K562 (cell line): ENCODE results near the gene WDR3. TPM values are rescaled to one million over a fixed set of nuclear protein-coding genes. Genes with fewer than 3 reads are reported as not detected.
A peak's percentile ranks its signal among the peaks of the same experiment; 100 is the strongest.

Experiments used
- BRD9 ChIP-seq: fragments of 450-650 bp; IDR thresholded peaks from 2 replicates; pipeline ENCODE4 v1.6.1; 2018; ENCODE audit warnings: low read depth; ENCODE audit not compliant: partially characterized antibody
- DEAF1 ChIP-seq: fragments of 450-650 bp; formaldehyde crosslinking; IDR thresholded peaks from 2 replicates; pipeline ENCODE4 v1.4.0; 2020; ENCODE audit warnings: mild to moderate bottlenecking, moderate library complexity
- HOXB6 ChIP-seq: fragments of 250-450 bp; sonication (Bioruptor Pico); IDR thresholded peaks from 2 replicates; pipeline ENCODE4 v1.5.1; 2022; ENCODE audit warnings: mild to moderate bottlenecking, borderline replicate concordance
- NFE2L1 ChIP-seq: fragments of 450-650 bp; IDR thresholded peaks from 2 replicates; pipeline ENCODE4 v1.6.1; 2016; ENCODE audit warnings: missing genetic modification characterization, low read depth, mild to moderate bottlenecking, missing compliant biosample characterization, moderate library complexity, borderline replicate concordance
- NR0B1 ChIP-seq: fragments of 450-650 bp; IDR thresholded peaks from one replicate; pipeline ENCODE4 v1.6.1; 2018; ENCODE audit warnings: mild to moderate bottlenecking, moderate library complexity; ENCODE audit not compliant: partially characterized antibody
- NR2F6 ChIP-seq: fragments of 450-650 bp; formaldehyde crosslinking; IDR thresholded peaks from 2 replicates; pipeline ENCODE4 v1.4.0; 2020; ENCODE audit warnings: mild to moderate bottlenecking
- POLR2B ChIP-seq: fragments of 450-650 bp; IDR thresholded peaks from 2 replicates; pipeline ENCODE4 v1.6.1; 2018; ENCODE audit warnings: low read depth; ENCODE audit not compliant: partially characterized antibody
- RBM17 ChIP-seq: fragments of 200-400 bp; formaldehyde crosslinking; IDR thresholded peaks from 2 replicates; pipeline ENCODE4 v1.6.1; 2017; ENCODE audit warnings: low read depth, mild to moderate bottlenecking, low read length, borderline replicate concordance
- SIN3B ChIP-seq: fragments of 450-650 bp; IDR thresholded peaks from 2 replicates; pipeline ENCODE4 v1.6.1; 2017; ENCODE audit warnings: low read depth, mild to moderate bottlenecking, moderate library complexity
- SMARCC2 ChIP-seq: fragments of 450-650 bp; IDR thresholded peaks from 2 replicates; pipeline ENCODE4 v1.6.1; 2017; ENCODE audit warnings: antibody characterized with exemption, moderate library complexity, mild to moderate bottlenecking, low read depth
- SP2 ChIP-seq: IDR thresholded peaks from 2 replicates; pipeline ENCODE4 v1.6.1; 2011; ENCODE audit warnings: mild to moderate bottlenecking, low read depth, low read length, moderate library complexity; ENCODE audit not compliant: poor library complexity, severe bottlenecking; ENCODE audit errors: extremely low read depth
- TEAD1 ChIP-seq, 2 experiments: fragments of 450-650 bp in 1 of 2; sonication (generic) in 1 of 2; formaldehyde crosslinking; IDR thresholded peaks; 2 replicates each; pipeline versions ENCODE4 v1.4.0 to v1.8.0; 2020 to 2022; ENCODE audit warnings: mild to moderate bottlenecking in 2 of 2, missing genetic modification reagents in 1 of 2
- USF1 ChIP-seq: sonication (generic); formaldehyde crosslinking; IDR thresholded peaks from 2 replicates; pipeline ENCODE4 v1.9.0; 2022; ENCODE audit warnings: mild to moderate bottlenecking, missing genetic modification reagents
- polyA plus RNA-seq, 8 experiments: library from polyadenylated mRNA; depleted of rRNA in 4 of 8; stranded (reverse) in 5 of 8; unstranded in 3 of 8; fragments of >200 nt; fragmentation: Nextera tagmentation in 2 of 8; fragmentation: Illumina TruSeq in 1 of 8; extraction: Ambion mirVana in 2 of 8; extraction: Trizol in 1 of 8; gene quantifications; 2 replicates each; pipeline versions ENCODE4 v1.2.1 to v1.2.3, GENCODE V29; 2011 to 2014; ENCODE audit warnings: inconsistent platforms in 1 of 8, missing spikeins in 1 of 8
- total RNA-seq, 7 experiments: library from RNA; depleted of rRNA in 6 of 7; stranded (reverse); fragments of >200 nt in 6 of 7; fragmentation: Illumina TruSeq in 2 of 7; extraction: Trizol in 2 of 7; gene quantifications; 2 replicates each; pipeline versions ENCODE4 v1.2.1 to v1.2.3, GENCODE V29; 2011 to 2021; ENCODE audit warnings: low replicate concordance in 1 of 7
- TF ChIP-seq, protein P1 (sequence below): fragments of 250-450 bp; sonication (Bioruptor Pico); IDR thresholded peaks from 2 replicates; pipeline ENCODE4 v1.4.0; 2020
- TF ChIP-seq, protein P2 (sequence below): fragments of 200-800 bp; sonication (Bioruptor generic); IDR thresholded peaks from 2 replicates; pipeline ENCODE4 v1.6.1; 2017; ENCODE audit warnings: missing genetic modification characterization, missing compliant biosample characterization

Gene WDR3
- total and polyA plus RNA-seq, 9 of the 15 experiments (the other 6 are each of a cell fraction or from before 2014, with no cell fraction given) = 40.6 to 122 (median 76.5) TPM

- TF ChIP-seq DEAF1 (CRISPR knock-in tag) (peak; percentile 46; the same call in 1 of the 2 replicates), SIN3B (no peak), TEAD1 (CRISPR knock-in tag; IDR thresholded peaks at IDR 0.05) (no peak), SMARCC2 (no peak), POLR2B (no peak), SP2 (no peak), NFE2L1 (tag) (no peak), NR2F6 (CRISPR knock-in tag) (no peak), RBM17 (no peak), NR0B1 (no peak), USF1 (CRISPR knock-in tag) (no peak), HOXB6 (CRISPR knock-in tag) (no peak), BRD9 (no peak)
- TF ChIP-seq, protein P1, sequence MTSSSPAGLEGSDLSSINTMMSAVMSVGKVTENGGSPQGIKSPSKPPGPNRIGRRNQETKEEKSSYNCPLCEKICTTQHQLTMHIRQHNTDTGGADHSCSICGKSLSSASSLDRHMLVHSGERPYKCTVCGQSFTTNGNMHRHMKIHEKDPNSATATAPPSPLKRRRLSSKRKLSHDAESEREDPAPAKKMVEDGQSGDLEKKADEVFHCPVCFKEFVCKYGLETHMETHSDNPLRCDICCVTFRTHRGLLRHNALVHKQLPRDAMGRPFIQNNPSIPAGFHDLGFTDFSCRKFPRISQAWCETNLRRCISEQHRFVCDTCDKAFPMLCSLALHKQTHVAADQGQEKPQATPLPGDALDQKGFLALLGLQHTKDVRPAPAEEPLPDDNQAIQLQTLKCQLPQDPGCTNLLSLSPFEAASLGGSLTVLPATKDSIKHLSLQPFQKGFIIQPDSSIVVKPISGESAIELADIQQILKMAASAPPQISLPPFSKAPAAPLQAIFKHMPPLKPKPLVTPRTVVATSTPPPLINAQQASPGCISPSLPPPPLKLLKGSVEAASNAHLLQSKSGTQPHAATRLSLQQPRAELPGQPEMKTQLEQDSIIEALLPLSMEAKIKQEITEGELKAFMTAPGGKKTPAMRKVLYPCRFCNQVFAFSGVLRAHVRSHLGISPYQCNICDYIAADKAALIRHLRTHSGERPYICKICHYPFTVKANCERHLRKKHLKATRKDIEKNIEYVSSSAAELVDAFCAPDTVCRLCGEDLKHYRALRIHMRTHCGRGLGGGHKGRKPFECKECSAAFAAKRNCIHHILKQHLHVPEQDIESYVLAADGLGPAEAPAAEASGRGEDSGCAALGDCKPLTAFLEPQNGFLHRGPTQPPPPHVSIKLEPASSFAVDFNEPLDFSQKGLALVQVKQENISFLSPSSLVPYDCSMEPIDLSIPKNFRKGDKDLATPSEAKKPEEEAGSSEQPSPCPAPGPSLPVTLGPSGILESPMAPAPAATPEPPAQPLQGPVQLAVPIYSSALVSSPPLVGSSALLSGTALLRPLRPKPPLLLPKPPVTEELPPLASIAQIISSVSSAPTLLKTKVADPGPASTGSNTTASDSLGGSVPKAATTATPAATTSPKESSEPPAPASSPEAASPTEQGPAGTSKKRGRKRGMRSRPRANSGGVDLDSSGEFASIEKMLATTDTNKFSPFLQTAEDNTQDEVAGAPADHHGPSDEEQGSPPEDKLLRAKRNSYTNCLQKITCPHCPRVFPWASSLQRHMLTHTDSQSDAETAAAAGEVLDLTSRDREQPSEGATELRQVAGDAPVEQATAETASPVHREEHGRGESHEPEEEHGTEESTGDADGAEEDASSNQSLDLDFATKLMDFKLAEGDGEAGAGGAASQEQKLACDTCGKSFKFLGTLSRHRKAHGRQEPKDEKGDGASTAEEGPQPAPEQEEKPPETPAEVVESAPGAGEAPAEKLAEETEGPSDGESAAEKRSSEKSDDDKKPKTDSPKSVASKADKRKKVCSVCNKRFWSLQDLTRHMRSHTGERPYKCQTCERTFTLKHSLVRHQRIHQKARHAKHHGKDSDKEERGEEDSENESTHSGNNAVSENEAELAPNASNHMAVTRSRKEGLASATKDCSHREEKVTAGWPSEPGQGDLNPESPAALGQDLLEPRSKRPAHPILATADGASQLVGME (CRISPR knock-in tag) = no peak
- TF ChIP-seq, protein P2, sequence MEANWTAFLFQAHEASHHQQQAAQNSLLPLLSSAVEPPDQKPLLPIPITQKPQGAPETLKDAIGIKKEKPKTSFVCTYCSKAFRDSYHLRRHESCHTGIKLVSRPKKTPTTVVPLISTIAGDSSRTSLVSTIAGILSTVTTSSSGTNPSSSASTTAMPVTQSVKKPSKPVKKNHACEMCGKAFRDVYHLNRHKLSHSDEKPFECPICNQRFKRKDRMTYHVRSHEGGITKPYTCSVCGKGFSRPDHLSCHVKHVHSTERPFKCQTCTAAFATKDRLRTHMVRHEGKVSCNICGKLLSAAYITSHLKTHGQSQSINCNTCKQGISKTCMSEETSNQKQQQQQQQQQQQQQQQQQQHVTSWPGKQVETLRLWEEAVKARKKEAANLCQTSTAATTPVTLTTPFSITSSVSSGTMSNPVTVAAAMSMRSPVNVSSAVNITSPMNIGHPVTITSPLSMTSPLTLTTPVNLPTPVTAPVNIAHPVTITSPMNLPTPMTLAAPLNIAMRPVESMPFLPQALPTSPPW (CRISPR knock-in tag) = no peak
Measured at GRCh38 chr1:117895482-117896114, 33.9 kb upstream of the WDR3 start (continued).
